Thoracic aorta (tissue), 2 donors: ENCODE data around the gene AHDC1. TPM values are rescaled to one million over a fixed set of nuclear protein-coding genes. Genes with fewer than 3 reads are reported as not detected.

ENCODE experiments used
- ATAC-seq: fragments of 150-250 bp; one replicate; pipeline ENCODE4 v1.8.0; 2017; ENCODE audit warnings: low read depth; ENCODE audit not compliant: insufficient number of reproducible peaks, low FRiP score
- DNase-seq: peaks from one replicate; pipeline ENCODE4 v3.0.0-alpha.2; 2020; ENCODE audit warnings: low spot score
- H3K27ac ChIP-seq, 2 donors: fragments of 200-600 bp; sonication (generic); 1 replicate in 1 of 2; 2 replicates in 1 of 2; pipeline ENCODE4 v1.5.1; 2016; ENCODE audit warnings: mild to moderate bottlenecking in 2 of 2, moderate library complexity in 2 of 2
- H3K27me3 ChIP-seq: fragments of 200-600 bp; sonication (generic); replicated peaks from 2 replicates; pipeline ENCODE4 v1.6.0; 2016; ENCODE audit warnings: mild to moderate bottlenecking; ENCODE audit not compliant: insufficient read depth
- H3K36me3 ChIP-seq: fragments of 200-600 bp; sonication (generic); one replicate; pipeline ENCODE4 v1.5.1; 2016
- H3K4me1 ChIP-seq, 2 donors: fragments of 200-600 bp; sonication (generic); 1 replicate in 1 of 2; 2 replicates in 1 of 2; pipeline versions ENCODE4 v1.5.1 to v1.6.0; 2016; ENCODE audit warnings: low read depth in 2 of 2, mild to moderate bottlenecking in 1 of 2; ENCODE audit not compliant: control insufficient read depth in 1 of 2
- H3K4me3 ChIP-seq: fragments of 200-600 bp; sonication (generic); 2 replicates; pipeline ENCODE4 v1.5.1; 2016; ENCODE audit warnings: mild to moderate bottlenecking
- H3K9me3 ChIP-seq: fragments of 200-600 bp; sonication (generic); 2 replicates; pipeline ENCODE4 v1.5.1; 2016
- CTCF ChIP-seq: fragments of 200-600 bp; sonication (generic); IDR thresholded peaks from one replicate; pipeline ENCODE4 v1.5.1; 2019; ENCODE audit warnings: antibody characterized with exemption
- total RNA-seq, 2 donors: library from RNA; depleted of rRNA; stranded (reverse); fragments of >200 nt; gene quantifications; one replicate each; pipeline versions ENCODE4 v1.1.0 to v1.2.3, GENCODE V29; 2016

The AHDC1 gene
- total RNA-seq, 2 donors from 2014 or later = 38.3 to 55.4 TPM

DNA sequence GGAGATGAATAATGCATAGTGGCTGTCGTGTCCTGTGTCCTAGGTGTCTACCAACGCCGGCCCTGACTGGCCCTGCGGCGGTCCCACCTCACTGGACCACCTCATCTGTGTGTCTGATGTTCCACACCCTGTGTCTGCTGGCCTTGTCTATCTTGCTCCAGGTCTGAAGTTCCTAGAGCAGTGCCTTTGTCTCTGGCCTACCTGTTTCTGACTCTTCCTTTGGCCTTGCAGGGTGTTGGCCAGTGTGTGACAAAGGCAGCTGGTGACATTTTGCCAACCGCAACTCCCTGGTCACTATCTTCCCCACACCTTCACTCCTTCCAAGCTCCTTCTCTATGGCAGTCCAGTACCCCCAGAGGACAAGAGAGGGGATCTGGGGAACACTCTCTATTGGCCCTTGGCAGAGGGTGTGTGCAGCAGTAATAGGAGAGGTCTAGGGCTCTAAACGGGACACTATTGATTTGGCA, 1.4 kb upstream of the AHDC1 start:
- Histone ChIP-seq H3K36me3 (no peaks in the 10 kb centered on the region), H3K4me3 (no peak overlapping the region), H3K27ac (no peak overlapping the region), H3K4me1 (peaks cover 14 to 34% of the 10 kb centered on the region in 2 donors), H3K27me3 (no peaks in the 10 kb centered on the region), H3K9me3 (no peaks in the 10 kb centered on the region)
- no peak for ATAC-seq
- DNase-seq = no peak
- no peak for TF ChIP-seq CTCF

- H3K4me1 ChIP-seq = peaks cover 19 to 40% of the 10 kb centered on the region in 2 donors
- H3K27ac ChIP-seq = peak overlapping the region; percentile 93 to 94
- TF ChIP-seq CTCF = no peak
Measured at GRCh38 chr1:27604579-27605299, 795 bp upstream of the AHDC1 start.

GRCh38 chr1:27603309-27603680, 649 bp downstream of the AHDC1 start:
- TF ChIP-seq CTCF = no peak
- H3K4me3 ChIP-seq = peak overlapping the region; percentile 87
- H3K36me3 ChIP-seq = no peaks in the 10 kb centered on the region
- H3K4me1 ChIP-seq = peaks cover 30 to 51% of the 10 kb centered on the region in 2 donors
- no peaks in the 10 kb centered on the region for H3K9me3 ChIP-seq
- DNase-seq = no peak
- H3K27ac ChIP-seq = peak overlapping the region; percentile 93 to 94
- no peak for ATAC-seq
- H3K27me3 ChIP-seq = no peaks in the 10 kb centered on the region

More at GRCh38 chr1:27604579-27605299, 795 bp upstream of the AHDC1 start:
- H3K4me3 ChIP-seq = peak overlapping the region; percentile 87
- ATAC-seq (no peak), DNase-seq (no peak)
- no peaks in the 10 kb centered on the region for H3K9me3 ChIP-seq
- H3K27me3 ChIP-seq = no peaks in the 10 kb centered on the region
- H3K36me3 ChIP-seq = no peaks in the 10 kb centered on the region

DNA sequence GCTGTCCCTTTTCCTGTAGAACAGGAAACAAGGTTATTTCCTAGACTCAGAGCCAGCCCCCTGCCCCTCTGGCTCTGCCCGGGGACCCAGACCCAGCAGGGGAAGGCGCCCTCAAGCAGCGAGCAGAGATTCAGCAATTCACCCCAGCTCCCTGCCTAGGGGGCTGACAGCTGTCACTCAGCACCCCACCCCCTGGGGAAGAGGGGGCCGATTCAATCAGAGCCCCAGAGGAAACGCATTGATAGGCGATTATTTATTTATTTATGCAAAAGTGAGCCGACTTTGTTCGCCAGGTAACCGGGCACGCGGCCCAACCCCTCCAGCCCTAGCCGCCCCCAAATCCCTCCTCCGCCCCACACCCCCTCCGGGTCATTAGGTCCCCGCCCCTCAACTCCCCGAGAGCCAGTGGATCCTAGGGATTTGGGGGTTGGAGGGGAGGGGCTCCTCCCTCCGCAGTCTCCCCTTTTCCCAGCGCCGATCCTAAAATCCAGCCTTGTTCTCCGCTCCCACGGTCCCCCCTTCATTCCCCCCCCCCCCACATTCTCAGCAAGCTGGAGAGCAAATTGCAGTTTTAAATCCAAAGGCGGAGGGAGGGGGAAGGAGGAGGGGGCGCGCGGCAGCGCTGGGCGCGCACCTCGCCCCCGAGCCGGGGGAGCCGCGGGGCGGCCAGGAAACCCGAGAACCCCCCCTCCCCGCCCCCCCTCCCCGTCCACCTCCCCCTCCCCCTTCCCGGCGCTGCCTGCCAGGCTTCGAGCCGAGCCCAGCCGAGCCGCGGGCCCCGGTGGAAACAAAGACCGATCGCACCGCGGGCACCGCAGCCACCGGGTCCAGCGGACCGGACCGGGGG, 1.3 kb downstream of the AHDC1 start:
- H3K9me3 ChIP-seq = no peaks in the 10 kb centered on the region
- H3K36me3 ChIP-seq = no peaks in the 10 kb centered on the region
- H3K4me1 ChIP-seq = peaks cover 36 to 57% of the 10 kb centered on the region in 2 donors
- H3K4me3 ChIP-seq = peak overlapping the region; percentile 87
- DNase-seq (no peak), ATAC-seq (no peak)
- TF ChIP-seq CTCF = no peak
- peak overlapping the region; percentile 93 to 94 for H3K27ac ChIP-seq
- H3K27me3 ChIP-seq = no peaks in the 10 kb centered on the region
